Ovary (tissue), 3 donors: ENCODE measurements around the gene FKBP1B.

Source experiments
- CTCF ChIP-seq, 3 donors: fragments of 450-650 bp in 2 of 3; fragments of 200-600 bp in 1 of 3; IDR thresholded peaks; one replicate each; pipeline versions ENCODE4 v1.5.1 to v1.8.0; 2016 to 2022; ENCODE audit warnings: antibody characterized with exemption in 3 of 3, mild to moderate bottlenecking in 1 of 3
- POLR2A ChIP-seq: fragments of 450-650 bp; IDR thresholded peaks from one replicate; pipeline ENCODE4 v1.6.1; 2017; ENCODE audit warnings: antibody characterized with exemption, mild to moderate bottlenecking, moderate library complexity
- donor health status: DM: no; HTN: no; CAD: no.

GRCh38 chr2:24111407-24111901 is 61.9 kb downstream of the FKBP1B start:
- TF ChIP-seq CTCF (IDR thresholded peaks at IDR 0.05) (no peak), POLR2A (no peak)
